Ovary (tissue), 3 donors: ENCODE results near the gene C1D.

Experiments used
- POLR2A ChIP-seq: fragments of 450-650 bp; IDR thresholded peaks from one replicate; pipeline ENCODE4 v1.6.1; 2017; ENCODE audit warnings: antibody characterized with exemption, mild to moderate bottlenecking, moderate library complexity
- TF ChIP-seq, protein P1 (sequence below), 3 donors: fragments of 450-650 bp in 2 of 3; fragments of 200-600 bp in 1 of 3; IDR thresholded peaks; one replicate each; pipeline versions ENCODE4 v1.5.1 to v1.8.0; 2016 to 2022; ENCODE audit warnings: antibody characterized with exemption in 3 of 3, mild to moderate bottlenecking in 1 of 3
- donor health status: DM: no; HTN: no; CAD: no.

DNA sequence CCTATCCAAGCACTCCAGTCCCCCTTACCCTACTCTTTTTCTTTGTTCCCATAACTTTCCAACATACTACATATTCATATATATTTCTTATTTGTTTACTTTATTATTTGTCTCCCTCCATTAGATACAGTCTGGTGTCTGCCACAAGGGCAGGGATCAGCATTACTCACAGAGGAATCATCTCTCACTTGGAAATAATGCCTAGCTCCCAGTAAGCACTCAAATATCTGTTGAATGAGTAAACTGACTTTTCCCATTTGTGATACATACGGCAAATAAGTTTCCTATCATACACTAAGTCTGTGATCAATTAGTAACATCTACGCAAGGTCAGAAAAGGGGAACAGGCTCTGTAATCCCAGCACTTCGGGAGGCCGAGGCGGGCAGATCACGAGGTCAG is 18.7 kb downstream of the C1D start:
- TF ChIP-seq, protein P1, sequence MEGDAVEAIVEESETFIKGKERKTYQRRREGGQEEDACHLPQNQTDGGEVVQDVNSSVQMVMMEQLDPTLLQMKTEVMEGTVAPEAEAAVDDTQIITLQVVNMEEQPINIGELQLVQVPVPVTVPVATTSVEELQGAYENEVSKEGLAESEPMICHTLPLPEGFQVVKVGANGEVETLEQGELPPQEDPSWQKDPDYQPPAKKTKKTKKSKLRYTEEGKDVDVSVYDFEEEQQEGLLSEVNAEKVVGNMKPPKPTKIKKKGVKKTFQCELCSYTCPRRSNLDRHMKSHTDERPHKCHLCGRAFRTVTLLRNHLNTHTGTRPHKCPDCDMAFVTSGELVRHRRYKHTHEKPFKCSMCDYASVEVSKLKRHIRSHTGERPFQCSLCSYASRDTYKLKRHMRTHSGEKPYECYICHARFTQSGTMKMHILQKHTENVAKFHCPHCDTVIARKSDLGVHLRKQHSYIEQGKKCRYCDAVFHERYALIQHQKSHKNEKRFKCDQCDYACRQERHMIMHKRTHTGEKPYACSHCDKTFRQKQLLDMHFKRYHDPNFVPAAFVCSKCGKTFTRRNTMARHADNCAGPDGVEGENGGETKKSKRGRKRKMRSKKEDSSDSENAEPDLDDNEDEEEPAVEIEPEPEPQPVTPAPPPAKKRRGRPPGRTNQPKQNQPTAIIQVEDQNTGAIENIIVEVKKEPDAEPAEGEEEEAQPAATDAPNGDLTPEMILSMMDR (IDR thresholded peaks at IDR 0.05), result no peak
- no peak for TF ChIP-seq POLR2A
